Mucosa of gallbladder (tissue), 1 donor: ENCODE measurements around the gene LRP2BP. TPM values are rescaled to one million over a fixed set of nuclear protein-coding genes. Genes with fewer than 3 reads are reported as not detected.
"Not testable (repeated sequence)": the region's sequence is repeated elsewhere in the genome, so short reads cannot be mapped to it uniquely, and the experiment has no call there.

ENCODE experiments used
- DNase-seq: peaks from one replicate; pipeline ENCODE4 v3.0.0-alpha.2; 2020; ENCODE audit warnings: low spot score
- total RNA-seq: library from RNA; stranded (reverse); gene quantifications from one replicate; pipeline ENCODE4 v1.2.1, GENCODE V29; 2021
- donor health status: DM: no; HTN: no; CAD: no.

Gene LRP2BP
- total RNA-seq, 1 donor from 2014 or later = 0.95 TPM

GRCh38 chr4:185325721-185326120, 70.0 kb downstream of the LRP2BP start:
- DNase-seq = not testable (repeated sequence)

GRCh38 chr4:185324361-185324760, 71.4 kb downstream of the LRP2BP start:
- not testable (repeated sequence) for DNase-seq

GRCh38 chr4:185323606-185324005, 72.1 kb downstream of the LRP2BP start:
- DNase-seq = no peak

GRCh38 chr4:185322803-185323202, 72.9 kb downstream of the LRP2BP start:
- DNase-seq = no peak

- DNase-seq = peak; percentile 14
Observed at GRCh38 chr4:185318679-185319078, 77.0 kb downstream of the LRP2BP start.

GRCh38 chr4:185317880-185318279, 77.8 kb downstream of the LRP2BP start:
- no peak for DNase-seq

- DNase-seq = not testable (repeated sequence)
Observed at GRCh38 chr4:185317462-185317861, 78.3 kb downstream of the LRP2BP start.

Other genes with a start within 250 kb of the LRP2BP start
- 32.9 TPM for gene CFAP97, start 191.9 kb downstream of the LRP2BP start, total RNA-seq
- gene SNX25, start 186.3 kb downstream of the LRP2BP start, total RNA-seq = 18.8 TPM
- gene ANKRD37, start 917 bp upstream of the LRP2BP start, total RNA-seq = 16.4 TPM
- 29.7 TPM for gene UFSP2, start 30.0 kb upstream of the LRP2BP start, total RNA-seq
- gene CCDC110, start 75.8 kb upstream of the LRP2BP start, total RNA-seq = 0.78 TPM
- gene PDLIM3, start 139.6 kb upstream of the LRP2BP start, total RNA-seq = 85.5 TPM